ENCODE measurements around the gene CNN2. TPM values are rescaled to one million over a fixed set of nuclear protein-coding genes. Genes with fewer than 3 reads are reported as not detected.
A peak's percentile ranks its signal among the peaks of the same experiment; 100 is the strongest.

The CNN2 gene
- total and polyA plus RNA-seq, 2 donors = 55.9 to 127 TPM

- peak in 5 of 9 donors; percentile 64 to 85 (median 69) for DNase-seq (ENCODE audit: low read depth in 6 of 9, low spot score in 9 of 9)
- Histone ChIP-seq H3K27ac (ENCODE audit: low read depth in 1 of 2, low read length in 1 of 2) (peak overlapping the region; percentile 84 to 95), H3K4me1 (ENCODE audit: control insufficient read depth in 2 of 2, insufficient read depth in 2 of 2, low read length in 2 of 2) (peaks cover 15 to 51% of the 10 kb centered on the region in 2 donors), H3K4me3 (ENCODE audit: low read length in 2 of 2) (peak overlapping the region; percentile 83 to 87), H3K27me3 (ENCODE audit: control insufficient read depth in 2 of 2, insufficient read depth in 1 of 2, low read length in 1 of 2) (peaks cover 8 to 20% of the 10 kb centered on the region in 2 donors), H3K36me3 (ENCODE audit: control insufficient read depth in 2 of 2, insufficient read depth in 2 of 2, low read length in 1 of 2) (peaks cover 18 to 20% of the 10 kb centered on the region in 2 donors), H3K9me3 (ENCODE audit: control insufficient read depth in 2 of 2, insufficient read depth in 1 of 2, low read length in 1 of 2) (peaks cover 0 to 5% of the 10 kb centered on the region in 2 donors)
- whole genome bisulfite sequencing = under 1% methylated on average over 58 of the region's 58 CpGs
Observed at GRCh38 chr19:1028062-1028926, 1.9 kb downstream of the CNN2 start.

DNA sequence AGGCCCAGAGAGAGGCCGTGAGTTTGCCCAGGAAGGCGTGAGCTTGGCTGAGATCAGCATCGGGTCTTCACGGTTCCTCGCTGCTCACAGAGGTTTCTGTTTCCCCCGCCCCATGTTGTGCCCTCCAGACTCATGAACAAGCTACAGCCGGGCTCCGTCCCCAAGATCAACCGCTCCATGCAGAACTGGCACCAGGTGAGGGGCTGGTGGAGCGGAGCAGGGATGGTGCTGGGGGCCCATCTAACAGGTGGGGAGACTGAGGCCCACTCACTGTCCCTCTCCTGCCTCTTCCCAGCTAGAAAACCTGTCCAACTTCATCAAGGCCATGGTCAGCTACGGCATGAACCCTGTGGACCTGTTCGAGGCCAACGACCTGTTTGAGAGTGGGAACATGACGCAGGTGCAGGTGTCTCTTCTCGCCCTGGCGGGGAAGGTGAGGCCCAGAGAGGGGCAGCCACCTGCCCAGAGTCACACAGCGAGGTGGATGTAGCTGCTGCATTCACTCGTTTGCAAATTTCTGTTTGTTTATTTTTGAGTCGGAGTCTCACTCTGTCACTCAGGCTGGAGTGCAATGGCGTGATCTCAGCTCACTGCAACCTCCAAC, 6.0 kb downstream of the CNN2 start:
- peaks cover 28 to 35% of the 10 kb centered on the region in 2 donors for H3K36me3 ChIP-seq (ENCODE audit: control insufficient read depth in 2 of 2, insufficient read depth in 2 of 2, low read length in 1 of 2)
- no peak for DNase-seq (ENCODE audit: low read depth in 6 of 9, low spot score in 9 of 9)
- H3K4me3 ChIP-seq (ENCODE audit: low read length in 2 of 2) = no peak overlapping the region
- 93% methylated on average over 20 of the region's 20 CpGs for WGBS
- H3K27me3 ChIP-seq (ENCODE audit: control insufficient read depth in 2 of 2, insufficient read depth in 1 of 2, low read length in 1 of 2) = peaks cover 0 to 5% of the 10 kb centered on the region in 2 donors
- H3K9me3 ChIP-seq (ENCODE audit: control insufficient read depth in 2 of 2, insufficient read depth in 1 of 2, low read length in 1 of 2) = no peaks in the 10 kb centered on the region
- H3K4me1 ChIP-seq (ENCODE audit: control insufficient read depth in 2 of 2, insufficient read depth in 2 of 2, low read length in 2 of 2) = peaks cover 7 to 43% of the 10 kb centered on the region in 2 donors
- no peak overlapping the region for H3K27ac ChIP-seq (ENCODE audit: low read depth in 1 of 2, low read length in 1 of 2)

- WGBS = 96% methylated on average over 29 of the region's 29 CpGs
- no peak for DNase-seq (ENCODE audit: low read depth in 6 of 9, low spot score in 9 of 9)
- H3K27ac ChIP-seq (ENCODE audit: low read depth in 1 of 2, low read length in 1 of 2) = no peak overlapping the region
- H3K36me3 ChIP-seq (ENCODE audit: control insufficient read depth in 2 of 2, insufficient read depth in 2 of 2, low read length in 1 of 2) = peaks cover 25 to 36% of the 10 kb centered on the region in 2 donors
- peaks cover 24 to 45% of the 10 kb centered on the region in 2 donors for H3K4me1 ChIP-seq (ENCODE audit: control insufficient read depth in 2 of 2, insufficient read depth in 2 of 2, low read length in 2 of 2)
- no peaks in the 10 kb centered on the region for H3K27me3 ChIP-seq (ENCODE audit: control insufficient read depth in 2 of 2, insufficient read depth in 1 of 2, low read length in 1 of 2)
- H3K4me3 ChIP-seq (ENCODE audit: low read length in 2 of 2) = no peak overlapping the region
- H3K9me3 ChIP-seq (ENCODE audit: control insufficient read depth in 2 of 2, insufficient read depth in 1 of 2, low read length in 1 of 2) = no peaks in the 10 kb centered on the region
Observed at GRCh38 chr19:1035998-1036621, 9.7 kb downstream of the CNN2 start.

- H3K9me3 ChIP-seq (ENCODE audit: control insufficient read depth in 2 of 2, insufficient read depth in 1 of 2, low read length in 1 of 2) = no peaks in the 10 kb centered on the region
- WGBS = 47% methylated on average over 22 of the region's 22 CpGs
- no peaks in the 10 kb centered on the region for H3K27me3 ChIP-seq (ENCODE audit: control insufficient read depth in 2 of 2, insufficient read depth in 1 of 2, low read length in 1 of 2)
- no peak for DNase-seq (ENCODE audit: low read depth in 6 of 9, low spot score in 9 of 9)
- H3K4me1 ChIP-seq (ENCODE audit: control insufficient read depth in 2 of 2, insufficient read depth in 2 of 2, low read length in 2 of 2) = peaks cover 29 to 53% of the 10 kb centered on the region in 2 donors
- peak overlapping the region; percentile 95 for H3K27ac ChIP-seq (ENCODE audit: low read depth in 1 of 2, low read length in 1 of 2)
- H3K4me3 ChIP-seq (ENCODE audit: low read length in 2 of 2) = peak overlapping the region; percentile 43 to 47
- peaks cover 24 to 28% of the 10 kb centered on the region in 2 donors for H3K36me3 ChIP-seq (ENCODE audit: control insufficient read depth in 2 of 2, insufficient read depth in 2 of 2, low read length in 1 of 2)
Observed at GRCh38 chr19:1037621-1038064, 11.2 kb downstream of the CNN2 start.

DNA sequence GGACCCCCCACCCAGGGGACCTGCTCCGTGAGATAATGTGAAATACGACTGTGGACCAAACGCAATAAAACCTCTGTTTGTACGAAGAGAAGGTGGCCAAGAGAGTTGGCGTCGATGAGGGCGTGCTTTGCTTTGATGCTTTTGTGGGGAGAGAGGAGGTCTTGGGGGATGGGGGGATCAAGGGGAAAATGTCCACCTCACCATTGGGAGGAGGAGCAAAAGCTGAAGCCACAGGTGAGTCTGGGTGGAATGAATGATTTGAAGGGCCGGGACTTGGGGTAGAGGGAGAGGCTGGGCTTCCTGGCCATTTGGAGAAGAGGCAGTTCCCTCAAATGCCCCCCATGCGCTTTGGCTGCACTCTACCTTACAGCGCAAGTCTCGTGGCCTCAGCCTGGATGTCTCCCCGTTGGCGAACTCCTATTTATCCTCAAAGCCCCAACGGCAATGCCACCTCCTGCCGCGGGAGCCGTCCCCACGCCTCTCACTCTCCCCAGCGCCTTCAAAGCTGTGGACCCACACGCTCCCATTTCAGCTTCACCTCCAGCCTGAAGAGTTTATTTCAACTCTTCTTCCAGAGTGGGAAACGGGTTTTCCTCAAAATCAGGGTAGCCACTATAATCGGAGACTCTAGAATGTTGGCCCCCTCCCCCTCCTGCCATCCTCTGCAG, 12.7 kb downstream of the CNN2 start:
- 82% methylated on average over 22 of the region's 22 CpGs for WGBS
- H3K27me3 ChIP-seq (ENCODE audit: control insufficient read depth in 2 of 2, insufficient read depth in 1 of 2, low read length in 1 of 2) = no peaks in the 10 kb centered on the region
- H3K4me3 ChIP-seq (ENCODE audit: low read length in 2 of 2) = peak overlapping the region; percentile 34 to 71
- peak overlapping the region; percentile 36 to 95 for H3K27ac ChIP-seq (ENCODE audit: low read depth in 1 of 2, low read length in 1 of 2)
- DNase-seq (ENCODE audit: low read depth in 6 of 9, low spot score in 9 of 9) = no peak
- peaks cover 26% of the 10 kb centered on the region in 2 donors for H3K36me3 ChIP-seq (ENCODE audit: control insufficient read depth in 2 of 2, insufficient read depth in 2 of 2, low read length in 1 of 2)
- H3K9me3 ChIP-seq (ENCODE audit: control insufficient read depth in 2 of 2, insufficient read depth in 1 of 2, low read length in 1 of 2) = no peaks in the 10 kb centered on the region
- H3K4me1 ChIP-seq (ENCODE audit: control insufficient read depth in 2 of 2, insufficient read depth in 2 of 2, low read length in 2 of 2) = peaks cover 29 to 53% of the 10 kb centered on the region in 2 donors

GRCh38 chr19:1039646-1040475, 13.5 kb downstream of the CNN2 start, which contains the start of gene ABCA7:
Gene ABCA7, plus strand, starts transcription at chr19:1040107. Its CDS starts 1,255 bp downstream, at chr19:1041362.
- 5% methylated on average over 56 of the region's 56 CpGs for WGBS
- H3K4me1 ChIP-seq (ENCODE audit: control insufficient read depth in 2 of 2, insufficient read depth in 2 of 2, low read length in 2 of 2) = peaks cover 29 to 53% of the 10 kb centered on the region in 2 donors

DNA sequence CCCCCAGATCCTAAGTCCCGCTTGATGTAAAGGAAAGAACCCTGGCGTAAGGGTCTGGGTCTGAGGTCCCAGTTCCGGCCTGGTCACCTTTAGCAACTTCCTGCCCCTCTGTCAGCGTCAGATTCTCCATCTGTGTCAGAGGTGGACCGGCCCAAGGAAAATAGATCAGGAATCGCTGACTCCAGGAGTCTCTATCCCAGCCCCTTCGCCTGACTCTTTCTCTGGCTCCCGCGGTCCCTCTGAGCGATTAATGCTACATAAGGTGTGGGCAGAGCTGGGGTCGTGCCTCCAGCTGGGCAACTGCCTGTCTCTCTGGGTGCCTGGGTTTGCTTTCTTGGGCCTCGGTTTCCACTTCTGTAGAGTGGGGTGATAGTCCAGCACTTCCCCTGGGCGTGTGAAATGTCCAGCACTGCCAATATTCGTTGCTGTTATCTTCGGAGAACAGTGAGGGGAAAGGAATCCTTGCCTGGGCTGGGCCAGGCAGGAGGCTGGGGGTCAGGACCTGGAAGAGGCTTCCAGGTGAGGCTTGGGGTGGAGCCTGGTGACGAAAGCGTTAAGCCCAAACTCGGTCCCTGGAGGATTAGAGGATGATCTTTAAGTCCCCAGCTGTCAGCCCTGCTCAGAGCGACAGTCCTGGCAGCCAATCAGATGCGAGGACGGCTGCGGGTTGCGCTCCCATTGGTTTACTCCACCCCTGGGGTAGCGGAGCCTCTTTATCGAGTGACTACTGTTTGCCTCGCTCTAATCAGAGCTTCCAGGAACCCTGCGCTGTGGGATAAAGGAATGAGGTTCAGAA, 14.3 kb downstream of the CNN2 start:
- peak overlapping the region; percentile 71 to 73 for H3K4me3 ChIP-seq (ENCODE audit: low read length in 2 of 2)
- peak; percentile 83 to 97 (median 92) for DNase-seq (ENCODE audit: low read depth in 6 of 9, low spot score in 9 of 9)
- peak overlapping the region; percentile 76 to 81 for H3K27ac ChIP-seq (ENCODE audit: low read depth in 1 of 2, low read length in 1 of 2)
- H3K4me1 ChIP-seq (ENCODE audit: control insufficient read depth in 2 of 2, insufficient read depth in 2 of 2, low read length in 2 of 2) = peaks cover 29 to 53% of the 10 kb centered on the region in 2 donors
- H3K36me3 ChIP-seq (ENCODE audit: control insufficient read depth in 2 of 2, insufficient read depth in 2 of 2, low read length in 1 of 2) = peaks cover 31 to 34% of the 10 kb centered on the region in 2 donors
- H3K9me3 ChIP-seq (ENCODE audit: control insufficient read depth in 2 of 2, insufficient read depth in 1 of 2, low read length in 1 of 2) = peaks cover 0 to 6% of the 10 kb centered on the region in 2 donors
- no peaks in the 10 kb centered on the region for H3K27me3 ChIP-seq (ENCODE audit: control insufficient read depth in 2 of 2, insufficient read depth in 1 of 2, low read length in 1 of 2)
- 3% methylated on average over 27 of the region's 27 CpGs for WGBS

More at GRCh38 chr19:1039646-1040475, 13.5 kb downstream of the CNN2 start, which contains the start of gene ABCA7:
- peak within 1 kb of the TSS; percentile 71 to 73 for H3K4me3 ChIP-seq (ENCODE audit: low read length in 2 of 2)
- peak within 1 kb of the TSS; percentile 81 to 95 for H3K27ac ChIP-seq (ENCODE audit: low read depth in 1 of 2, low read length in 1 of 2)
- peaks cover 32 to 33% of the 10 kb centered on the region in 2 donors for H3K36me3 ChIP-seq (ENCODE audit: control insufficient read depth in 2 of 2, insufficient read depth in 2 of 2, low read length in 1 of 2)
- H3K27me3 ChIP-seq (ENCODE audit: control insufficient read depth in 2 of 2, insufficient read depth in 1 of 2, low read length in 1 of 2) = no peaks in the 10 kb centered on the region
- peaks cover 0 to 5% of the 10 kb centered on the region in 2 donors for H3K9me3 ChIP-seq (ENCODE audit: control insufficient read depth in 2 of 2, insufficient read depth in 1 of 2, low read length in 1 of 2)
- DNase-seq (ENCODE audit: low read depth in 6 of 9, low spot score in 9 of 9) = peak; percentile 96 to 100 (median 98)
